H1 (cell line): ENCODE measurements around the gene RASL10A. TPM values are rescaled to one million over a fixed set of nuclear protein-coding genes. Genes with fewer than 3 reads are reported as not detected.

Experiments used
- CTCF ChIA-PET: fragments of 300-600 bp; sonication (Branson Sonifier 250); formaldehyde crosslinking; loops from one replicate; lab custom pipeline; 2021; ENCODE audit not compliant: partially characterized antibody; lab: Charles Lee
- POLR2A ChIA-PET: fragments of 300-600 bp; sonication (Branson Sonifier 250); formaldehyde crosslinking; loops from one replicate; lab custom pipeline; 2021; ENCODE audit warnings: inconsistent platforms; ENCODE audit not compliant: partially characterized antibody; lab: Charles Lee
- DNase-seq, 2 experiments: peaks; one replicate each; pipeline versions ENCODE4 v3.0.0 to v3.0.0-alpha.2; 2010 to 2022; ENCODE audit warnings: low spot score in 2 of 2, low read depth in 1 of 2, mixed read lengths in 1 of 2
- FAIRE-seq: peaks from 2 replicates; lab custom pipeline; 2011; peaks lifted over from hg19 to GRCh38; lab: Jason Lieb, UNC
- H2AFZ ChIP-seq: 2 replicates; pipeline ENCODE4 v1.8.1; 2012; ENCODE audit warnings: low read length, inconsistent platforms
- H2AK5ac ChIP-seq: 2 replicates; pipeline ENCODE4 v1.6.1; 2013; ENCODE audit warnings: low read depth, low read length
- H2BK120ac ChIP-seq: replicated peaks from 2 replicates; pipeline ENCODE3; 2013; ENCODE audit warnings: low read depth, low read length, inconsistent platforms
- H2BK12ac ChIP-seq: 2 replicates; pipeline ENCODE4 v1.6.1; 2013; ENCODE audit warnings: low read depth, low read length
- H2BK15ac ChIP-seq: 2 replicates; pipeline ENCODE4 v1.6.1; 2013; ENCODE audit warnings: low read length
- H2BK20ac ChIP-seq: 2 replicates; pipeline ENCODE4 v1.6.1; 2013; ENCODE audit warnings: low read length
- H2BK5ac ChIP-seq: 2 replicates; pipeline ENCODE4 v1.6.1; 2013; ENCODE audit warnings: low read depth, low read length
- H3K14ac ChIP-seq: 2 replicates; pipeline ENCODE4 v1.6.1; 2013; ENCODE audit warnings: inconsistent platforms; ENCODE audit not compliant: insufficient read length
- H3K18ac ChIP-seq: 2 replicates; pipeline ENCODE4 v1.6.1; 2013; ENCODE audit warnings: low read length; ENCODE audit errors: extremely low read depth
- H3K23ac ChIP-seq: 2 replicates; pipeline ENCODE4 v1.6.1; 2013; ENCODE audit warnings: inconsistent platforms; ENCODE audit not compliant: insufficient read length
- H3K23me2 ChIP-seq: 2 replicates; pipeline ENCODE4 v1.6.1; 2013; ENCODE audit warnings: low read depth, low read length
- H3K27ac ChIP-seq: 2 replicates; pipeline ENCODE4 v1.6.1; 2011; ENCODE audit warnings: low read depth, low read length, inconsistent platforms
- H3K27me3 ChIP-seq, 4 experiments: replicated peaks in 1 of 4; 1 replicate in 1 of 4; 2 replicates in 3 of 4; pipeline versions ENCODE4 v1.6.1 to v1.8.1; 2011 to 2013; ENCODE audit warnings: low read length in 3 of 4, mild to moderate bottlenecking in 3 of 4, inconsistent platforms in 2 of 4, mixed read lengths in 2 of 4, moderate library complexity in 1 of 4; ENCODE audit not compliant: control insufficient read depth in 3 of 4, insufficient read depth in 3 of 4; ENCODE audit errors: extremely low read depth in 1 of 4
- H3K36me3 ChIP-seq, 4 experiments: 2 replicates each; pipeline versions ENCODE4 v1.6.1 to v1.8.1; 2011 to 2013; ENCODE audit warnings: mild to moderate bottlenecking in 4 of 4, low read length in 3 of 4, moderate library complexity in 2 of 4, control low read depth in 1 of 4, inconsistent platforms in 1 of 4; ENCODE audit not compliant: insufficient read depth in 4 of 4, control insufficient read depth in 2 of 4
- H3K4ac ChIP-seq: replicated peaks from 2 replicates; pipeline ENCODE3; 2013; ENCODE audit warnings: low read length, low read depth, mixed read lengths, inconsistent platforms; ENCODE audit not compliant: insufficient read length
- H3K4me1 ChIP-seq, 4 experiments: replicated peaks in 1 of 4; 1 replicate in 1 of 4; 2 replicates in 3 of 4; pipeline versions ENCODE4 v1.6.1 to v1.8.1; 2011 to 2013; ENCODE audit warnings: low read length in 3 of 4, inconsistent platforms in 2 of 4, mixed read lengths in 1 of 4; ENCODE audit not compliant: insufficient read depth in 4 of 4, control insufficient read depth in 3 of 4
- H3K4me2 ChIP-seq, 2 experiments: 2 replicates each; pipeline versions ENCODE4 v1.6.1 to v1.8.1; 2011 to 2013; ENCODE audit warnings: low read depth in 2 of 2, low read length in 2 of 2, control low read depth in 1 of 2, inconsistent platforms in 1 of 2, mild to moderate bottlenecking in 1 of 2; ENCODE audit not compliant: insufficient read depth in 1 of 2
- H3K4me3 ChIP-seq, 4 experiments: fragments of 200-600, 300-600 bp in 1 of 4; sonication (generic), shearing (Covaris generic), sonication (Bioruptor Twin) in 1 of 4; 2 replicates each; pipeline versions ENCODE4 v1.5.1 to v1.8.1; 2011 to 2016; ENCODE audit warnings: low read length in 4 of 4, low read depth in 3 of 4, control low read depth in 2 of 4, inconsistent platforms in 2 of 4, mild to moderate bottlenecking in 2 of 4, mixed read lengths in 1 of 4, moderate library complexity in 1 of 4; ENCODE audit not compliant: insufficient read depth in 2 of 4; ENCODE audit errors: extremely low read depth in 1 of 4
- H3K56ac ChIP-seq: replicated peaks from 2 replicates; pipeline ENCODE3; 2013; ENCODE audit warnings: low read depth, mild to moderate bottlenecking, mixed read lengths, low read length, inconsistent platforms; ENCODE audit not compliant: insufficient read length
- H3K79me1 ChIP-seq: 2 replicates; pipeline ENCODE4 v1.6.1; 2013; ENCODE audit warnings: low read depth, low read length, control low read depth
- H3K79me2 ChIP-seq, 2 experiments: 2 replicates each; pipeline versions ENCODE4 v1.6.1 to v1.8.1; 2012 to 2013; ENCODE audit warnings: low read length in 2 of 2, mild to moderate bottlenecking in 2 of 2, inconsistent platforms in 1 of 2; ENCODE audit not compliant: insufficient read depth in 2 of 2, control insufficient read depth in 1 of 2
- H3K9ac ChIP-seq, 4 experiments: replicated peaks in 1 of 4; 1 replicate in 1 of 4; 2 replicates in 3 of 4; pipeline versions ENCODE4 v1.6.1 to v1.8.1; 2011 to 2013; ENCODE audit warnings: low read depth in 3 of 4, low read length in 3 of 4, control low read depth in 2 of 4, mild to moderate bottlenecking in 2 of 4, moderate library complexity in 2 of 4, inconsistent platforms in 1 of 4; ENCODE audit errors: extremely low read depth in 1 of 4
- H3K9me3 ChIP-seq, 2 experiments: 2 replicates each; pipeline versions ENCODE4 v1.6.1 to v1.8.1; 2012 to 2013; ENCODE audit warnings: mild to moderate bottlenecking in 2 of 2, moderate library complexity in 2 of 2, control low read depth in 1 of 2, inconsistent platforms in 1 of 2, low read depth in 1 of 2, low read length in 1 of 2, mixed read lengths in 1 of 2; ENCODE audit not compliant: insufficient read depth in 2 of 2
- H4K20me1 ChIP-seq, 2 experiments: replicated peaks in 1 of 2; 2 replicates each; pipeline versions ENCODE3 to v1.8.1; 2011 to 2013; ENCODE audit warnings: inconsistent platforms in 2 of 2, low read length in 2 of 2, mild to moderate bottlenecking in 1 of 2; ENCODE audit not compliant: insufficient read depth in 2 of 2, control insufficient read depth in 1 of 2
- H4K5ac ChIP-seq: 2 replicates; pipeline ENCODE4 v1.6.1; 2013; ENCODE audit warnings: low read length, low read depth, mixed read lengths, inconsistent platforms; ENCODE audit not compliant: insufficient read length
- H4K8ac ChIP-seq: 2 replicates; pipeline ENCODE4 v1.8.0; 2013; ENCODE audit warnings: mild to moderate bottlenecking, moderate library complexity, low read length, inconsistent platforms; ENCODE audit not compliant: insufficient read depth; ENCODE audit errors: extremely low read depth
- H4K91ac ChIP-seq: replicated peaks from 2 replicates; pipeline ENCODE3; 2013; ENCODE audit warnings: low read length, mixed read lengths, inconsistent platforms; ENCODE audit not compliant: insufficient read length
- EGR1 ChIP-seq: IDR thresholded peaks from 2 replicates; pipeline ENCODE4 v1.6.1; 2011; ENCODE audit warnings: low read depth, low read length, borderline replicate concordance
- EZH2 ChIP-seq: fragments of 200-600 bp; sonication (generic); IDR thresholded peaks from 2 replicates; pipeline ENCODE4 v1.7.1; 2012; ENCODE audit warnings: low read depth, mild to moderate bottlenecking, moderate library complexity, low read length, inconsistent platforms; ENCODE audit not compliant: severe bottlenecking
- GABPA ChIP-seq: IDR thresholded peaks from 2 replicates; pipeline ENCODE4 v1.6.1; 2011; ENCODE audit warnings: mild to moderate bottlenecking, low read length, moderate library complexity, borderline replicate concordance; ENCODE audit not compliant: insufficient read depth
- HDAC2 ChIP-seq, 2 experiments: fragments of 300-600 bp in 1 of 2; sonication (generic) in 1 of 2; IDR thresholded peaks; 2 replicates each; pipeline ENCODE4 v1.6.1; 2011 to 2012; ENCODE audit warnings: low read depth in 2 of 2, low read length in 2 of 2, mild to moderate bottlenecking in 2 of 2, moderate library complexity in 2 of 2, borderline replicate concordance in 1 of 2, inconsistent platforms in 1 of 2
- HDAC6 ChIP-seq: IDR thresholded peaks from one replicate; pipeline ENCODE4 v1.7.1; 2012; ENCODE audit warnings: low read depth, mild to moderate bottlenecking, inconsistent platforms, low read length, moderate library complexity
- NRF1 ChIP-seq: IDR thresholded peaks from 2 replicates; pipeline ENCODE4 v1.6.1; 2011; ENCODE audit warnings: mild to moderate bottlenecking, low read depth, low read length, improper control_type of control experiment
- TCF12 ChIP-seq: IDR thresholded peaks from 2 replicates; pipeline ENCODE4 v1.6.1; 2011; ENCODE audit warnings: low read depth, mild to moderate bottlenecking, low read length
- WGBS, 2 experiments: shearing (Covaris generic) in 1 of 2; methylation state at CpG; one replicate each; pipeline versions ENCODE4 v1.1.6 to v1.1.7; 2013 to 2015; ENCODE audit warnings: low lambda C conversion rate in 2 of 2, mixed read lengths in 2 of 2, inconsistent platforms in 1 of 2, low coverage in 1 of 2, missing lambda C conversion rate in 1 of 2; ENCODE audit not compliant: insufficient replicate concordance in 2 of 2, insufficient coverage in 1 of 2, insufficient read length in 1 of 2; ENCODE audit errors: extremely low coverage in 1 of 2, missing lambda C conversion rate in 1 of 2; 5-methylcytosine and 5-hydroxymethylcytosine counted together
- polyA plus RNA-seq, 7 experiments: library from polyadenylated mRNA; depleted of rRNA in 3 of 7; stranded (reverse) in 5 of 7; unstranded in 2 of 7; fragments of >200 nt in 5 of 7; fragments of 200-250 nt in 2 of 7; gene quantifications; 1 replicate in 5 of 7; 2 replicates in 1 of 7; 4 replicates in 1 of 7; pipeline versions ENCODE4 v1.2.1 to v1.2.3, GENCODE V29; 2011 to 2013; ENCODE audit warnings: missing spikeins in 2 of 7, mixed read lengths in 2 of 7
- total RNA-seq: library from RNA; stranded (reverse); fragmentation: NEBNext Ultra II Directional; extraction: Animal tissue kit (Norgen Biotek cat#: 25700); gene quantifications from 2 replicates; pipeline ENCODE4 v1.2.1, GENCODE V29; 2021

RASL10A gene
- total and polyA plus RNA-seq, 2 of the 8 experiments (the other 6 are each of a cell fraction or from before 2014, with no cell fraction given), result 1.1 to 1.5 TPM

DNA sequence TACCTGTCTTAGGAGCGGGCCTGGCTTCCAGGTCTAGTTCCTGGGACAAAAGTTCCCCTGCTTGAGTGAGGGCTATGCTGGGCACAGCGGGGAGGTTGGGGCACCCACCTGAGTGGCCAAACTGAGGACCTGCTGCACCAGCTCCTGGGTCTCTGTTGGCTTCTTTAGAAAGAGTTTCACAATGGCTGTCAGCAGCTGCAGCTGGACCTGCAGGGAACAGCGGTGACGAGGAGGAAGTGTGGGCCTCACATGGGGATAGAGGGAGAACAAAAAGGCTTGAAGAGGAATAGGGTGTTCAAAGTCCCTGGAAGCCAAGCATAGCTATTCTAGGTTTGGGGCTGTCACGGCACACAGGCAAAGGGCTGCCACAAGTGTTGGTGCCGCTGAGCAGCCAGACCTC is 26.7 kb upstream of the RASL10A start:
- POLR2A ChIA-PET, result interaction anchor here (0.9 to 1.2 kb wide), 2 partner anchors 12 to 28 kb away, joined by 3 read pairs; no protein-coding TSS in a partner anchor
- Histone ChIP-seq H3K4me2 (no peak overlapping the region), H3K9ac (no peak overlapping the region), H3K23ac (no peak overlapping the region), H3K79me1 (no peaks in the 10 kb centered on the region), H3K9me3 (no peaks in the 10 kb centered on the region), H3K4me3 (no peak overlapping the region), H3K56ac (no peak overlapping the region), H2BK20ac (no peak overlapping the region), H3K14ac (no peak overlapping the region), H3K79me2 (no peaks in the 10 kb centered on the region), H3K27ac (no peak overlapping the region), H4K5ac (no peak overlapping the region), H2BK120ac (no peak overlapping the region), H4K91ac (no peak overlapping the region), H3K4ac (no peak overlapping the region), H4K20me1 (peaks cover 1 to 5% of the 10 kb centered on the region in 2 experiments), H3K23me2 (no peaks in the 10 kb centered on the region), H2AK5ac (no peak overlapping the region), H3K4me1 (no peaks in the 10 kb centered on the region), H2AFZ (no peak overlapping the region), H2BK5ac (no peak overlapping the region), H3K27me3 (no peaks in the 10 kb centered on the region), H3K36me3 (peaks cover 4 to 40% (median 22%) of the 10 kb centered on the region in 4 experiments; a peak in 7 of 8 replicates), H2BK15ac (no peak overlapping the region), H2BK12ac (no peak overlapping the region), H3K18ac (no peak overlapping the region), H4K8ac (no peak overlapping the region)
- TF ChIP-seq HDAC2 (IDR thresholded peaks at IDR 0.05; ENCODE audit: borderline replicate concordance in 1 of 2, low read depth in 2 of 2, low read length in 2 of 2), result no peak
- no peak for TF ChIP-seq HDAC6
- TF ChIP-seq TCF12, result no peak
- no peak for TF ChIP-seq EGR1
- TF ChIP-seq GABPA, result no peak
- no peak for TF ChIP-seq EZH2
- no peak for TF ChIP-seq NRF1
- 93% methylated on average over 6 of the region's 6 CpGs; no CpG with 5 or more reads in 1 of the 2 experiments for WGBS, 2 experiments
- FAIRE-seq (no peak), DNase-seq (no peak)
- CTCF ChIA-PET, result interaction anchor here (0.6 to 1.7 kb wide), 6 partner anchors 9 to 404 kb away, joined by 3 to 6 read pairs (median 3); no protein-coding TSS in a partner anchor
